NCI-H748 treated with DMSO at 0.1 percent for 48 hours (cell line): ENCODE data around the gene SYPL1.
A peak's percentile ranks its signal among the peaks of the same experiment; 100 is the strongest.

ENCODE experiments used
- DNase-seq: peaks from one replicate; lab custom pipeline; 2025; lab: John Stamatoyannopoulos, UW

The SYPL1 gene

GRCh38 chr7:106065575-106066500 is 46.3 kb downstream of the SYPL1 start:
- DNase-seq = no peak

- DNase-seq = no peak
Measured at GRCh38 chr7:106064771-106065574, 47.1 kb downstream of the SYPL1 start.

DNA sequence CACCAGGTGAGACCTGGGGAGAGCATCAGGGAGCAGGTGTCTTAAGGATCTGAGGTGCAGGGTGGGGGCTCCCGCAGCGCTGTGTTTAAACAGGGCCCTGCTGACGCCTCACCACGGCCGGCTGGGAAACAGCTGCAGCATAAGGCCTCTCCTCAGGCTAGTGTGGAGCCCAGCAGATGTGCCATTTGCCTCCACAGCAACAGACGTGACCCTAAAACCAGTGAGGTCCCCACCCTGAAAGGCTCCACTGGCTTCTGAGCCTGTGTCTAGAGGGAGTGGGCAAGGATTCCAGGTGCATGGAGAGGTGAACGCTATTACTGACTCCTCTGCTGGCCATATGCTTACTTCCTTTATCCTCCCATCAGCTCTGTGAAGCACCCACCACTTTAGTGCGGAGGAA is 47.8 kb downstream of the SYPL1 start:
- no peak for DNase-seq

- no peak for DNase-seq
Measured at GRCh38 chr7:106063692-106064091, 48.4 kb downstream of the SYPL1 start.

DNA sequence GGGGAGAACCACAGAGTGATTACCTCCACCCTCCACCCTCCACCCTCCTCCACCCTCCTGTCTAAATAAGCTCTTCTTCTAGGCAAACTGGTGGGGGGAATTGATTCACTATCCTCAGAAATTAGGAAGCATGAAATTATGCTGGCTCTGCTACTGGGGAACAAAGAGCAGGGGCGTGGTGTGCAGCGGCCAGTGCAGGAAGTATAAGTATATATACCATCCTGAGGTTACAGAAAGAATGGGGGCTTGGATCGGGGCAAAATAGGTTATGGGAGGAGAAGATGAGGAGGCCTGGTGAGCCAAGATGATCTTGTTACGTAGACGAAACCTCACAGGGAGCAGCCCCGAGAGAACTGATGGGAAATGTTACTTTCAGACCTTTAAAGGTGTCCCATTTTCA is 49.1 kb downstream of the SYPL1 start:
- DNase-seq = no peak

GRCh38 chr7:106062521-106062931 is 49.6 kb downstream of the SYPL1 start:
- DNase-seq = peak; percentile 5

GRCh38 chr7:106062006-106062405 is 50.1 kb downstream of the SYPL1 start:
- DNase-seq = no peak

- DNase-seq = no peak
Measured at GRCh38 chr7:106061301-106061979, 50.7 kb downstream of the SYPL1 start.

GRCh38 chr7:106060394-106060920 is 51.7 kb downstream of the SYPL1 start:
- DNase-seq = no peak

- DNase-seq = no peak
Measured at GRCh38 chr7:106059556-106059955, 52.6 kb downstream of the SYPL1 start.

- no peak for DNase-seq
Measured at GRCh38 chr7:106058928-106059324, 53.2 kb downstream of the SYPL1 start.

DNA sequence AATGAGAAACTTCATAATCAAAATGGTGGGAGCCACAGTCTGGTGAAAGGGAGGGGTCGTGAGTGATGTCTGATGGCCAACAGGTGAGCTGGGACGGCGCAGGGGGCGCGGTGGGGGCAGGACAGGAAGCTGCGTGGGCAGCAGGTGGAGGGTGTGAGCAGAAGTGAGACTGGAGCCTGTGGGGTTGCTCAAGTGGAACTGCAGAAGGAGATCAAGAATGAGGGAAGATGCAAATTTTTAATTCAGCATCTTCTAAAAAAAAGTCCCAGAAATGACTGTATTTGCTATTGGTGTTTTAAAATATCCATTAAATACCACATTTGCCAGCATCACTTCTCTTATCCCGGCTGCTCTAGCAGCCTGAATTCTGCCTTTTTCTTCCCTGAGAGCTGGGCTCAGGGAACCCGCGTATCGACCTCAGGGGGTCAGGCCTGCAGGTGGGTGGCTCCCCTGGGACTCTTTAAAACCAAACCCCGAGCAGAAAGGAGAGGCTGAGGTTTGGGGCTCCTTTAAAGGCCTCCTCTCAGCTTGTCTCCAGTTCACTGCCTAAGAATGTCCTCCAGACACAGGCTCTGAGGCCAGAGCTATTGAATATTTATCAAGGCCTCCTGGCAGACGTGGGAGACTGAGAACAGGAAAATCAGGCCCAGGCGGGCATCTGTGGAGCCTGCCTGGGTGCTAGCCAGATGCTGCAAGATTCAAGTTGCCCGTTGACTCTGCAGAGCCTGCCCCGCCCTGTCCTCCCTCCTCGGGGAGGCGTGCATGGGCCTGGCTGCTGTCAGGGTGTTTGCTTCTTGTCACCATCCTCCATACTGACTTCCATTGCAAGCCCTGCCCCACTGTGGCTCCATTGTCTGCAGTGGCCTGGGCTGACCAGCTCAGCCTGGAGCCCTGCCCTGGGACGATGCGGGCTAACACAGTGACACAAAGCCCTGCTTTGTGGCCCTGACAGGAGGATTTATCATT is 53.9 kb downstream of the SYPL1 start:
- DNase-seq = no peak

DNA sequence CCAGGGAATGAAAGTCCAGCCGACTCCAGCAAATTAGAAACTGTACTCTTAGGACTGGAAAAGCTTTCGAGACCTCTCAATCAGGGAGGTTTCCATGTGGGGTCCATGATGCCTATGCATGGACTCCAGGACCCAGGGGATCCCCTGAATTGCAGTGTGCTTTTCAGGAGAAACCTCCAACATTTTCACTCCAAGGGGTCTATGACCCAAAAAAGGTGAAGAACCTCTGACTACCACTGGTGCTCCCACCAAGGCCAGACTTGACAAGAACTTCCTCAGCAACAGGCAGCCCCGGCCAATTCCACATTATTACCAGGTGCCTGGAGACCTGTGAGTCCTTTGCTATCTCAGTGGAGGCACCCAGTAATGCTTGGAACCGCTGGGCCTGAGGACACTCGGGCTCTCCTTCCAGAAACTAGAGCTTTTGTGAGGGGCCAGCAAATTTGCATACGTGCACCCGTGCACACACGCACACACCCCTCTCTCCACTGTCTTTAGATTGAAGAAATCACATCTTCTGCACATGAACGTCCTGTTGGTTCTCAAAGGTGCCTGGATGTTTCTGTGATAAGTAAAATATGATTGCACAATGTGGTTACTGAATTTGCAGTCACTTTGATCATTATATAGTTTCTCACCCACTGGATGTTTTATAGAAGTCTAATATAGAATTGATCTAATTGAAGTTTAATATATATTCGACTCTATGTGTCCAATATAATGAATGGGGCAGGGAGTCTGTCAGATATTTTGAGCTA is 54.7 kb downstream of the SYPL1 start:
- no peak for DNase-seq

GRCh38 chr7:106056513-106057203 is 55.5 kb downstream of the SYPL1 start:
- peak; percentile 56 for DNase-seq

DNA sequence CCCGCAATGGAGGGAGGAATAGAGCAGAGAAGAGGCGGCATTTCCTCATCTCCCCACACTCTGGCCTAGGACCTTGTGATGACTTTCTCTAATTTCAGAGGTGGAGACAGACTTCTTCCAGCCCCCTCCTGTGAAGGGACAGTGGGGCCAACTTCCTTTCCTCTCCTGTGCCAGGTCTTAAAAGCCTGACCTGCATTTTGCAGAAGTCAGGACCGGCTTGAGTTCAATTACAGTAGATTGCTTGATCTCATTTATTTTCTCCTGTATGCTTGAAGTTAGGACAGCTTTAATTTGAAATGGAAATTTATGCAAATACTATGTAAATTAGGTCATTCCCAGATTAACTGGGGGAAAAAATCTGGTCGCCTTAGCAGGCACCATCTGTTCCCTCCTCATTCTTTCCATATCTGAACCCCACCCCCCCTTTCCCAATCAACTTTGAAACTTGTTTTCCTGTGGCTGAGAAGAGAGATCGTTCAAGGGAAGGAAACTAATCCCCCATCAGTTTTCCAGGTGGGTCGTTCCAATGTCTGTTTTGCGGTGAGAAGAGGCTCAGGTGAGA is 57.1 kb downstream of the SYPL1 start:
- DNase-seq = no peak

DNA sequence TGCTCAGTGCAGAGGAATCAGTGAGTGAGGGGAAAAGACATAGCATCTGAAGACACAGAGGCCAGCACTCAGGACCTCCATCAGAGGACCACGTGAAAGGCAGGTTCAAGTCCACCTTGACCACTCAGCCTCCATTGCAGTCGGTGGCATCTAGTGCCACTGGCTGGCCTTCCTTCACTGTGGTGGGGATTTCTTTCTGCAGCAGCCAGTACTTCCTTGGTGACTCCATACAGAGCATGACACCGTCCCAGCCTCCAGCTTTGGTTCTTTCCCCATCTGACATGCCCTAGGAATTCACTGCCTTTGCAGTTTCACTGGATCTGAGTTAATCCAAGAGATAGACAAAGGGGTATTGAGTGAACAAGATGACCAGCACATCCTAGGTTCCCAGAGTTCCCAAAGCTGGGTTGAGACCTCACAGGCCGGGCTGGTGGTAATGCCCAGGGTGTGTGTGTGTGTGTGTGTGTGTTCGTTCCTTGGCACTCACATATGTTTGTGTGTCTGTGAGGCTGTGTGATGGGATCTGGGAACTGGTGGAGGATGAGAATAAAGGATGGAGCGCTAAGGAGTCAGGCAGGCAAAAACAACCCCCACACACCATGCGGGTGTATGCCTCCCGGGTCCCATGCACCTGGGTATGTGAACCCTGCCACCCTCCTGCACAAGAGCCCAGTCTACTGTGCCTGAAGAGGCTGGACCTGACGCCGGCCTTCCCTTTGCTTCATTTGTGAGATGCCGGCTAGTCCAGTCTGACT is 57.8 kb downstream of the SYPL1 start:
- DNase-seq = no peak

- no peak for DNase-seq
Measured at GRCh38 chr7:106053109-106053508, 59.0 kb downstream of the SYPL1 start.

DNA sequence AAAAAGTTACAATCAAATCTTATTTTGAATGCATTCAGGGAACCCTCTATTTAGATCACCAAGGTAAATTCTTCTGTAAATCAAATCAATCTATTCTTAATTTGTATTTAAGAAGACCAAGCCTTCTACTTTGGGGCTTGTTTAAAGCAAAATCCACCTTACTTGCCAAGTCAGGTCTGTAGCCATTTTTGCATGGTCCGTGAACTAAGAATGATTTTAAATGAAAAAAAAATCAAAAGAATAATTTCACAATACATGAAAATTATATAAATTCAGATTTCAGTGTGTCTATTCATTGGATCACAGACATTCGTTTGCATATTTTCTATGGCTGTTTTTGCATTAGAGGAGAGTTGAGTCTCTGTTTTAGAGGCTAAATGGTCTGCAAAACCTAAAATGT is 59.4 kb downstream of the SYPL1 start:
- DNase-seq = no peak

DNA sequence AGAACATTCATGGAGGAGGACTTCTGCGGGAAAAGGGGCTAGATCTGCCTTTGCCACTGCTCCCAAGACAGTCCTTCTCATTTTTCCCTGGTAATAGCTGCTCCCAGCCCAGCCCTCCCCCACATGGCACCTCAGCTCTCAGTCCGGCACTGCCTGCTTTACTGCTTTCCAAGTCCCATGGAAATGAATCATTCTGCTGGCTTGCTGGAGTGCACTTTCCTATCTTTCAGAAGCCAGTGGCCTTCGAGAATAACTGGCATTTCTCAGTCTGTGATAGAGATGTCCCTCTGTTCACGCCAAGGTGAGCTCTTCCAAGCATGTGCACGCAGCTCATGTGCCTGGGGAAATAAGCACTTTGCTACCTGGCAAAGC is 61.4 kb downstream of the SYPL1 start:
- DNase-seq = no peak
